Fibroblast of peridontal ligament (primary cell): Measurements from ENCODE around the gene SLC34A3.
A peak's percentile ranks its signal among the peaks of the same experiment; 100 is the strongest.
"Not testable (repeated sequence)": the region's sequence is repeated elsewhere in the genome, so short reads cannot be mapped to it uniquely, and the experiment has no call there.

ENCODE experiments used
- DNase-seq: peaks from one replicate; pipeline ENCODE4 v3.0.0-alpha.2; 2010; ENCODE audit errors: extremely low read depth

SLC34A3 gene

DNA sequence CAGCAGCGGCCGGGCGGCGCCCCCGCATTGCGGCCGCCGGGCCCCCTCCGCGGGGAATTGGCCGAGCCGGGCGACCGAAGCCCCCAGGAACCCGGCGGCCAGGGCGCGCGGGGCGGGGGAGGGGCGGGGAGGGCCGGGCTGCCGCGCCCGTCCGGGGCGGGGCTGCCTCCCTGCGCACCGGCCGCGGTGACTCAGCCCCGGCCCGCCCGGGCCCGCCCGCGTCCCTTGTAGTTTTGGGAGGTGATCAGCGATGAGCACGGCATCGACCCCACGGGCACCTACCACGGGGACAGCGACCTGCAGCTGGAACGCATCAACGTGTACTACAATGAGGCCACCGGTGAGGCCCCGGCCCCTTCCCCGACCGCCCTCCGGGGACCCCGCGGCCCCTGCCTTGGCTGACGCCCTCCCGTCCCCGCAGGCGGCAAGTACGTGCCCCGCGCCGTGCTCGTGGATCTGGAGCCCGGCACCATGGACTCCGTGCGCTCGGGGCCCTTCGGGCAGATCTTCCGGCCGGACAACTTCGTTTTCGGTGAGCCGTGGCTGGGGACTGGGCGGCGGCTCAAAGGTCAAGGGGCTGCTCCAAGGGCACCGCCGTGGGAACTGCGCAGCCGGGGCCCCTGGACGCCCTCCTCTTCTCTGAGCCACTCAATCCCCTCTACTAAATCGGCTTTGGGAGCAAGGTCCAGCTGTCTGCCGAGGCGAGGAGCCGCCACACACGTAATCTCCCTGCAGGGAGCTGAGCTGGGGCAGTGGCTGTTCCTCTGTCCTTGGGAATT is 11.0 kb downstream of the SLC34A3 start:
- peak; percentile 19 for DNase-seq

DNA sequence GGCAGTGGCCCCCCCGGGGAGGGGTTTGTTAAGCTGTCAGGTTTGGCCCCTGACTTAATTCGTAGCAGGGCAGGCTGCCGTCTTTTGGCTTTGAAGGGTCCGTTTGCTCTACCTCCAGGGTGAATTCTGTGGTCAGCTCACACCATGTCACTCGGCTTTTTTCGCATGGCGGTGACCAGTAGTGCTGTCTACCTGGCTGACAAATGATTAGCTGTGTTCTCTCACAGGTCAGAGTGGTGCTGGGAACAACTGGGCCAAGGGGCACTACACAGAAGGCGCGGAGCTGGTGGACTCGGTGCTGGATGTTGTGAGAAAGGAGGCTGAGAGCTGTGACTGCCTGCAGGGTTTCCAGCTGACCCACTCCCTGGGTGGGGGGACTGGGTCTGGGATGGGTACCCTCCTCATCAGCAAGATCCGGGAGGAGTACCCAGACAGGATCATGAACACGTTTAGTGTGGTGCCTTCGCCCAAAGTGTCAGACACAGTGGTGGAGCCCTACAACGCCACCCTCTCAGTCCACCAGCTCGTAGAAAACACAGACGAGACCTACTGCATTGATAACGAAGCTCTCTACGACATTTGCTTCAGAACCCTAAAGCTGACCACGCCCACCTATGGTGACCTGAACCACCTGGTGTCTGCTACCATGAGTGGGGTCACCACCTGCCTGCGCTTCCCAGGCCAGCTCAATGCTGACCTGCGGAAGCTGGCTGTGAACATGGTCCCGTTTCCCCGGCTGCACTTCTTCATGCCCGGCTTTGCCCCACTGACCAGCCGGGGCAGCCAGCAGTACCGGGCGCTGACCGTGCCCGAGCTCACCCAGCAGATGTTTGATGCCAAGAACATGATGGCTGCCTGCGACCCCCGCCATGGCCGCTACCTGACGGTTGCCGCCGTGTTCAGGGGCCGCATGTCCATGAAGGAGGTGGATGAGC is 11.8 kb downstream of the SLC34A3 start:
- no peak for DNase-seq

DNA sequence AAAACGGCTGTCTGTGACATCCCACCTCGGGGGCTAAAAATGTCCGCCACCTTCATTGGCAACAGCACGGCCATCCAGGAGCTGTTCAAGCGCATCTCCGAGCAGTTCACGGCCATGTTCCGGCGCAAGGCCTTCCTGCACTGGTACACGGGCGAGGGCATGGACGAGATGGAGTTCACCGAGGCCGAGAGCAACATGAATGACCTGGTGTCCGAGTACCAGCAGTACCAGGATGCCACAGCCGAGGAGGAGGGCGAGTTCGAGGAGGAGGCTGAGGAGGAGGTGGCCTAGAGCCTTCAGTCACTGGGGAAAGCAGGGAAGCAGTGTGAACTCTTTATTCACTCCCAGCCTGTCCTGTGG is 12.5 kb downstream of the SLC34A3 start:
- DNase-seq, result not testable (repeated sequence)

DNA sequence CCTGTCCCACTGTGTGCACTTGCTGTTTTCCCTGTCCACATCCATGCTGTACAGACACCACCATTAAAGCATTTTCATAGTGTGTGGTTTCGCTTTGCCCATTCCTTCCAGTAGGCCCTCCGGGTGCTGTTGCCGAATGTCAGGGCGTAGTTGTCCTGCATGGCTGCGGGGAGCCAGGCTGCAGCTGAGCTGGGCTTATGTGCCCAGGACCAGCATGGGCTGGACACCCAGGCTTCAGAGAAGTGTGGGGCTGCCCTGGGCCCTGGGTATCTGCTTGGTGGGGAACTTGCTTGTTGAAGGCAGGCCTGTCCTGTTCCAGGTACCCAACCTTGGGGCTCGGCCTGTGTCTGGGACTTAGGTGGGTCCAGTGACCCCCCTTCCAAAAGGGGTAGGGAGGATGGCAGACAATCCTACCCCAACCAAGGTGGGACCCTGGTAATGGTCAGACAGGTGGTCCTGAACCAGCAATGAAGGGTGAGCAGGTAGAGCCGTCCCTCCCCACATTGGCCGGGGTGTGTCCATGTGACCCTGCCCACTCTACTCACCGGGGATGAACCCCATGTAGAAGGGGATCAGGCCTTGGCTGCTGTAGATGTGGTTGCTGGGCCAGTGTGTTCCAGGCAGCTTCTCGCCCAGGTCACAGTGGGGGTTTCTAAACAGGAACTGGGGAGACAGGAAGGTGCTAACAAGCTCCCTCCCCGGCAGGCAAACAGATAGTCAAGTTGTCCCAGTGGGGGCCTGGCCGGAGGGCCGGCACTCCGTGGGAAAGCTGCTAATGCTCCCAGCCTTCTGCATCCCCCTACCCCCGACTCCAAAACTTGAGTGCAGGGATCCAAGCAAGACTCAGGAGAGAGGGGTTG is 13.2 kb downstream of the SLC34A3 start:
- DNase-seq, result no peak

DNA sequence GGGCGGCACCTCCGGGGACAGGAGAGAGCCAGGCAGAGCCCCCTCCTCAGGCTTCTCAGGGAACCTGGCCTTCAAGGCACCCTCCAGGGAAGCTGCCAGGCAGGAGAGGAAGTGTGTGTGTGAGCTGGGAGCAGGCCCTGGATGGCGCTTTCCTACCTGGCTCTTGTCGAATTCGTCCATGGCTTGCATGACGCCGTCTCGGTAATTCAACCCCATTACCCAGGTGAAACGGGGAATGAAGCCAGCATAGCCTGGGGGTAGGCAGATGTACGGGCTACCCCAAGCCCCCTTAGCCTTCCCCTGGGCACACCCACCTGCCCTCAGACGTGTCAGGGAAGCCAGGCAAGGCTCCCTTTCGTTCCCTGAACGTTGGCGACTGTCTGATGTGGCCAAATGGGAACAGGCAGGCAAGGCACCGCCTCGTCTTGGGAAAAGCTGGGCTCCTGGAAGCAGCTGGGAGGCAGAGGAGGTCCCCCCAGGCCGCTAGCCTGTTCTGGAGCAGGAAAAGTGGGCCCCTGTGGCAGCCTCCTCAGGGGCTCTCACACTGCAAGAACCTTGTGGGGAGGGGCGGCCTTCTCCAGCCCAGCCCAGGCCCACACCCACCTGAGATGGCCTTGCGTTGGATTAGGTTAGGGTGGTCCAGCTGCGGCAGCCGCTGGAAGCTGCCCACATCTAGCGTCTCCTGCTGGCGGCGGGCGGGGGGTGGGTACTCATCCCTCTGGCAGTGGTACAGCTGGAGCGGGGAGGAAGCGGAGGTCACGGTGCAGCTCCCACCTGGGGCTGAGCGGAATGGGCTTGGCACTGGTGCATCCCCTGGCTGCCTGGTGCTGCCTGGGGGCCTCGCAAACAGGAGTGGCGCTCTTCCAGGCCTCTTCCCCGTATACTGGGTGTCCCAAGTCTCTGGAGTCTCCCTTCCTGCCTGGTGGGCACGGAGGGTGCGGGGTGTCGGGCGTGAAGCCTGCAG is 14.1 kb downstream of the SLC34A3 start:
- no peak for DNase-seq

DNA sequence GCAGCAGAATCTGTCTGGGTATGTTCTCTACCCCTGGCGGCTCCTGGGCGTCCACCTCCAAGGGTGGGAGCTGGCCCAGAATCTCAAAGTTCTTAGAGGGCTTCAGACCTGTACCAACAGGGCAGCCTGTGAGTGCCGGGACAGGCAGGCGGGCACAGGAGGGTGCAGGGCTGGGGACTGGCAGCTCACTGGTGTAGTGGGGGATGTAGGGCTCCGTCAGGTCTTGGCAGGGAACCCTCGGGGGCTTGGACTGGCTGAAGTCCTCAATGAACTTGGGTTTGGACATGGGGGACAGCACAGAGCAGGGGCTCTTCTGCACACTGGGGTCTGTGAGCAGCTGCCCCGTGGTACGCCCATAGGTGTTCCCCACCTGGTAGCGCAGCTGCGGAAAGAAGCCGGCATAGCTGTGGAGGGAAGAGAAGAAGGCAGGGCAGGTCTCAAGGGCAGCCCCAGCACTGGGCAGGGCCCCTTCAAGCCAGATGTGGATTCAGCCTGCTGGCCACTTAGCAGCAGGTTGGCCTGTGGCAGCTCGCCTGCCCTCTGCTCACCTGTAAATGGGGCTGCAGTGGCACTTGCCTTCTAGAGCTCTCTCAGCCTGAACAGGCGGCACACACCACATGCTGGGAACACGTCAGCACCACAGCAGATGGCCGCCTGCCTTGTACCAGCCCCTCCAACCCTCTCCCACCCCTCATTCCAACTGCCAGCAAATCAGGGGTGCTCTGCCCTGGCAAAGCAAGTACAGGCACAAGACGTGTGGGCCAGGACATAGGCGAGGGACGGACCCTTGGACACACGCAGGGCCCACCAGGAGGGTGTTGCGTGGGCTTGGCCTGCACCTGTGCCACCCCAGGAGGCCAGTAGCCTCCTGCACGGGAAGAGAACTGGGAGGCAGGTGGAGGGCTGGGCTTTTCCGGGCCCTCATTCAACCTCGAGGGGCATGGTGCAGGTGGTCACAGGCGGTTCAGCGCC is 15.0 kb downstream of the SLC34A3 start:
- no peak for DNase-seq

DNA sequence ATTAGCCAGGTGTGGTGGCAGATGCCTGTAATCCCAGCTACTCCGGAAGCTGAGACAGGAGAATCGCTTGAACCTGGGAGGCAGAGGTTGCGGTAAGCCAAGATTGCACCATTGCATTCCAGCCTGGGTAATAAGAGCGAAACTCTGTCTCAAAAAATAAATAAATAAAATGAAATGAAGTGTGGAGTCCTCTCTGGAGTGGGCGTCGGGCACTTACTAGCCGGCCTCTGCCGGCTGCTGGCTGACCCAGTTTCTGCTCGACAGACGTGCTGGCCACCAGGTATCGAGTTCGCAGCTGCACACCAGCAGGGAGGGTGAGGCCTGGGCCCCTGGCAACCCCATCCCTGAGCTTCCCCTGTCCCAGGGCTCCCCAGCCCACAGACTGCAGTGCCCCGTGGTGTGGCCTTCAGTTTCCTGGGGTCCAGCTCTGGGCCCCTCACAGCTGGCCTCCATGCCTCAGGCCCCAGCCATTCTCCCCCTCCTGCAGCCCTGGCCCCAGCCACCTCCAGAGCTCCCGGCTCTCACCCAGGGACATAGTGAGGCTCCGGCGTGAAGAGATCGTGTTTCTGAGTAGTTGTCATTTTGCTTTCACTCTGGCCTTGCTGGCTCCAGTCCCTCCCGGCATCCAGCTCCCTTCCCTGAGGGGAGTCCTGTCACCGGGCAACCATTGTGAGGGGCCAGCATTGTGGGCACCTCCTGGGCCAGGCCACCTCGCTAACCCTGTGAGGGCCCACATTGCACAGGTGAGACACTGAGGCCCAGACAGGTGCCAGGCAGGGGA is 16.6 kb downstream of the SLC34A3 start:
- DNase-seq, result peak; percentile 19

DNA sequence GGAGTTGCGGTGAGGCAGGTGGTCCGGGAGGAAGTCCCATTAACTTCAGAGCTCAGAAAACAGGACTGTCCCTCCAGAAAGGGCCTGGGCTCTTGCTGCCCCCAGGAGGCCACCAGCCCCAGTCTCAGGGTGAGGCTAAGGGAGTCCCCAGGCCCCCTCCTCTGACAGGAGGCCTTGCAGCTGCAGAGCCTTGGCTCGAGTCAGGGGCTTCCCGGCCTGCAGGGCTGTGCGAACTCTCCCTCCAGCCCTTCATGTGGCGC is 17.1 kb downstream of the SLC34A3 start:
- no peak for DNase-seq

DNA sequence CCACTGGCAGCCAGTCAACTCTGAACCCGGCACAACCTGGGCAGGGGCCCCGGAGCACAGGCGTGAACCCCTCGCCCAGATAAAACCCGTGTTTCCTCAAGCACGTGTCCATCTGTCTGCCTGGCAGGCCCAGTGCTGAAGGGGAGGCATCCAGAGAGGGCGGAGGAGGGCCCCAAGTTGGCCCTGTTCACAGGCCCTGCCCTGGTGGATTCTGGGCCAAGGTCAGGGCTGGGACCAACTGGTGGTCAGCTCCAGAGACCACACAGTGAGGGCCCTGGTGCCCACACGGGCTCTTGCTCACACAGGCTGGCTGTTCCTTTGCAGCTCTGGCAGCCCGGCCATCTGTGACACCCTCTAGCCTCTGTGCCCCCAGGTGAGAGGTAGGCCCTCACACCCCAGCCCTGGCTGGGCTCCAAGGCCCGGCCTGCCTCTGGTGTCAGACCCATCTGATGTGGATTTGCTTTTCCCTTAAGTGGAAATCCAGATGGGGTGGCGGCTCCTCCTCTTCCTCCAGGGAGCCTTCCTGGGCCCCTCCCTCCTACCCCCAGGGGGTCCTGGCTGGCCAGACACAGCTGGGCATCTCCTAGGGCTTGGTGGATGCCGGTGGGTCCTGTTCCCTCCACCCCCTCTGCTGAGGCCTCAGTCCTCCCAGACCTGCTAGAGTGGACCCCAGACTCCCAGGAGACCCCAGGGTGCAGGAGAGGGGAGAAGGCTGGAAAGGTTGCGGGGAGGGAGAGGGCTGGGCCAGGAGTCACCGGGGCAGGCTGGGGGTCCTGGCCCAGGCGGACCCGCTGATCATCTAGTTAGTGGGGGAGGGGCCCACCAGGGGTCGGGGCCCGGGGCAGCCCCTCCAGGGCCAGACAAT is 19.9 kb downstream of the SLC34A3 start:
- DNase-seq, result no peak

DNA sequence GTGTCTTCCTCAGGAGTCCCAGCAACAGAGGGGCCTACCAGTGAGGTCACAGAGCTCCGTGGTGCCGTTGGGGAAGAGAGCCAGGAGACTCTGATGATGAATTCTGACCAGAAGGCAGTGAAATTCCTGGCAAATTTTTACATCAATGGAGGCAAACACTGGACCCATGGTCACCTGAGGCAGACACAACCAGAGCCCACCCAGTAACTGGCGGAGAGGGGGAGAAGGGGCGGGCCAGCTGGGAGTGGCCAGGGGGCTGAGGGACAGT is 20.4 kb downstream of the SLC34A3 start, which contains the start of gene STPG3:
Gene STPG3, plus strand, starts transcription at position 93 of the 268 bp plus-strand sequence. Its CDS starts 1 bp downstream, at position 94.
- no peak for DNase-seq

DNA sequence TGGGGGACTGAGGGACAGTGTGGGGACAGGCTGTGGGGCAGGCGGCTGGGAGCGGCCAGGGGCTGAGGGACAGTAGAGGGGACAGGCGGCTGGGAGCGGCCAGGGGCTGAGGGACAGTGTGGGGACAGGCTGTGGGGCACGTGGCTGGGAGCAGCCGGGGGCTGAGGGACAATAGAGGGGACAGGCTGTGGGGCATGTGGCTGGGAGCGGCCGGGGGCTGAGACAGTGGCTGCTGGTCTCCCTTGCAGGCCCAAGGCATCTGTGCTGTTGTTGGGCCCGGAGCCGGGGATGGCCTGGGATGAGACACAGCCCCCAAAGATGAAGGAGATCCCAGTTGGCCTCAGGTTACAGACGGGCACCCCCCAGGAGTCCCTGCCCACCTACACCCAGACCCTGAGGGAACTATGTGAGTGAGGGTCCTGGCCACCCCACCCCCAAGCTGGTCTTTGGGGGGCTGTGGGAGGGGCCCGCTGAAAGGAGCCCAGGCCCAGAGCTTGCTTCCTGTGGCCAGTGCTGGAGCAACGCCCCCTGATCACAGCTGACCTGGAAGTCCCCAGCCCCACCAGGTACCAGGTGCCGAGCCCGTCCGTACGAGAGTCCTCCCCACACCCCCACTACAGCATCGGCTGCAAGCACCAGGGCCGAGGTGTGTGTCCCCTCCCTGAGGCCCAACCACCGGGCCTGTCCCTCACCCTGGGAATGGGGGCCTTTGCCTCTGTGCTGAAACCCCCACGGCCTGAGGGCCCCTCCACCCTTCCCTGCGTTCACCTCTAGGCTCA is 21.0 kb downstream of the SLC34A3 start:
- DNase-seq, result no peak

DNA sequence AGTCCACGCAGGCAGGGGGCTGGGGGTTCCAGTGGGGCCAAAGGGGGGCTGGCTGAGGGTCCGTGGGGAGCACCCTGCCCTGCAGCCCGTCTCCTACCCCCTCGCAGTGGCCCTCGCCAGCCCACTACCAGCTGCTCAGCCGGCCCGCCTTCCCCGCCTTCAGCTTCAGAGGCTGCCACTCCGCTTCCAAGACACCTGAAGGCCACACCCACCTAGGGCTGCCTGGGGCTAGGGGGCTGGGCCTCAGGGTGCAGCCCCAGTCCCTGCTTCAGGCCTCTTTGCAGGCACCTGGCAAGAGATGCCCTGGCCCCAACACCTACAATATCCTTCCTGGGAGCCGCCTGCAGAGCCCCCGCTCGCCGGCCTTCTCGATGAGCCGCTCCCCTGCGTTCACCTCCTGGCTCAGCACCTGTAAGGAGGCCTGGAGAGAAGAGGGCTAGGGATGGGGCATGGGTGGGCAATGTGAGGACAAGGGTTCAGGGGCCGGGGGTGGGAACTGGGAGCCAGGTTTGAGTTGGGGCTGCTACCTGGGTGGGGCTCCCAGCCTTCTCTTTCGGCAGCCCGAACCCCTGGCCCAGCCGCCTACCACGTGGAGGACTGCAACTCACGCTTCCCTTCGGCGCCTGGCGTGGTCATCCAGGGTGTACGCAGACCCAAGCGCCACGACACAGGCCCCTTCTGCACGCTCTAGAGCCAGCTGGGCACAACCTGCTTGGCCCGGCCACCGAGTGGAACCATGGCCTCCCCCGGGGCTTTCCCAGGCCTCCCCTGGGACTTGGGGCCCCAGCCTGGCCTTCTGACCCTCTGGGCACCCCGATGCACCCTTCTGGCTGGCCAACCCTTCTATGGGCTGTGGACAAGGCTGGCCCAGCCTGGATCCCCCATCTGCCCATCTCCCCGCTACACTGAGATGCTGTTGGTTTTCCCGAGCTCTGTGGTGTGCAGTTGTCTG is 22.1 kb downstream of the SLC34A3 start:
- no peak for DNase-seq

DNA sequence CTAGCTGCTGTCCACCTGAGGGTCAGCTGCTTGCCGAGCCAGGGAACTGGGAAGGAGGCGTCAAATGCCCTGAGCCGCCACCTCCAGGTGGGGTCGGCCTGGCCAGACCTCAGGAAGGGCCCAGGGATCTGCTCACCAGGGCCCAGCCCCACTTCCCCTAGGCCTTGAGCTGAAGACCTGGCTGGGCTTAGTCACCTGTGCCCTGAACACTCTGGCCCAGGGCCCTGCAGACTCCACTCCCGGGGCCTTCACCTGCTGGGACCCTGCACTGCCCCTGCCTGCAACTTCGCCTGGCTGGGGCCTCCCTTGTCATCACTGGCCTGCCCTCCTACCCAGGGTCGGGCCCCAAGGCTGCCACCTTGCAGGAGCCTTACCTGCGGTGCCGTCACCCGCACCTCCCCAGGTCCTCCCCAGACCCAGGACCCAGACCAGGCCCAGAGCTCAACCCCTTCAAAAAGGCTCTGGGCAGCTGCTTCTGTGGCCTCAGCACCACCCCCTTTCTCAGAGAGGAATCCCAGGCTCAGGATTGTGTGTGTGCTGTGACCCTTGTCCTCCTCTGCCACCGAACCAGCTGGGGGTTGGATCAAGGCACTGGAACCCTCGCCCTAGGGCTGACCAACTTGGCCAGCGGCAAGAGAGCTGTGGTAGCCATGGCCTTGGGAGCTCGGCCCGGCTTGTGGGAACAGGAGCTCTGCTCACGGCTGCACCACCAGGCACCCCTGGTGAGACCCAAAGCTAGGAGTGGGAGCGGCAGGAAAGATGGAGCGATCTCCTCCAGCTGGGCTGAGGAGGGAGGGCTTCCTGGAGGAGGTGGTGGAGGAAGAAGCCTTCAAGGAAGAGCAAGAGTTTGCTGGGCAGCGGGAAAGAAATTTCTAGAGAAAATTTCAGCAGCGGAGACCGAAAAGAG is 23.3 kb downstream of the SLC34A3 start:
- peak; percentile 6 for DNase-seq

DNA sequence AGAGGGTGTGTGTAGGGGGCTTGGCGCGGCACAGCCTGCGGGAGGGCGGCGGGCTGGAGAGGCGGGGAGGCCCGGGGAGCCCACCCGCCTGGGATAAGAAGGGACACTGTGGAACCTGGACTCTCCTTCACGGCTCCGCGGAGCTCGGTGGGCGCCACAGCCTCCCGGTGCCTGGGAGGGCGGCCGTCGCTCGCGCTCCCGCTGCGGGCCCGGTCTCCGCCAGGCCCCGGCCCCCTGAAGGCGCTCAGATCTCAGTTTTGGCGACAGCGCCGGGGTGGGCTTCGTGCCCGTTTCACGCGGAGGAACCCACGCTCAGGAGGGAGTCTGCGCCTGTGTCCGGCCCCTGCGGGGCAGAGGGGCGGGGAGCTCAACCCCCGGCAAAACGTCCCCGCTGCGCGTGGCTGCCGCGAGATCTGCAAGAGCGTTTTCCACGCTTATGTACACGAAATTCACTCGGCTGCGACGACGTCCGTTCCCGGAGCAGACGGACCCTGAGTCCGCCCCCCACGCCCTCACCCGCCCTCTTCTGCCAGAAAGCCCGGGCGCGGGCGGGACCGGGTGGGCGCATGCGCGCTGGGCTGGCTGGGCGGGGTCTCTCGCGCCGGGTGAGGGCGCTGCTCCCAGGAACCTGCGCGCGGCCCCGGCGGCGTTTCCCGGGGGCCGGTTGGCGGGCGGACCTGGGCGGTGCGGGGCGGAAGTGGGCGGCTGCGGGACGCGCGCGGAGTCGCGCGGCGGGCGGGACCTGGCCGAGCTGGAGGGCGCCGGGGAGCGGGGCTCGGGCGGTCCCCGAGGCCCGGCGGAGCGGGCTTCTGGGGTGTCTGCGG is 24.1 kb downstream of the SLC34A3 start, which contains the start of gene NELFB:
Gene NELFB, plus strand, starts transcription at position 704 of the 824 bp plus-strand sequence.
- DNase-seq, result peak; percentile 82
